NCI-H526 treated with DMSO at 0.1 percent for 48 hours (cell line): ENCODE data around the gene NDUFA11.

Experiments used
- DNase-seq: peaks from one replicate; lab custom pipeline; 2025; lab: John Stamatoyannopoulos, UW

NDUFA11 gene

GRCh38 chr19:5908773-5909442 is 5.3 kb upstream of the NDUFA11 start:
- DNase-seq = no peak

GRCh38 chr19:5907241-5907640 is 3.7 kb upstream of the NDUFA11 start:
- DNase-seq = no peak

- DNase-seq = no peak
Observed at GRCh38 chr19:5905114-5905778, 1.7 kb upstream of the NDUFA11 start.

- peak; percentile 98 for DNase-seq
Observed at GRCh38 chr19:5904352-5905113, 943 bp upstream of the NDUFA11 start, which contains the start of gene VMAC. TSS of gene VMAC (plus strand) at chr19:5904872. CDS start at chr19:5904891, 19 bp downstream.

GRCh38 chr19:5903056-5903623 is 450 bp downstream of the NDUFA11 start:
- no peak for DNase-seq

- no peak for DNase-seq
Observed at GRCh38 chr19:5900976-5901375, 2.6 kb downstream of the NDUFA11 start.

- no peak for DNase-seq
Observed at GRCh38 chr19:5899728-5900526, 3.7 kb downstream of the NDUFA11 start.

GRCh38 chr19:5897189-5897969 is 6.2 kb downstream of the NDUFA11 start:
- no peak for DNase-seq

- no peak for DNase-seq
Observed at GRCh38 chr19:5896365-5897076, 7.1 kb downstream of the NDUFA11 start.

- no peak for DNase-seq
Observed at GRCh38 chr19:5895890-5896289, 7.7 kb downstream of the NDUFA11 start.

- no peak for DNase-seq
Observed at GRCh38 chr19:5895409-5895808, 8.2 kb downstream of the NDUFA11 start.

GRCh38 chr19:5894704-5895349 is 8.8 kb downstream of the NDUFA11 start:
- DNase-seq = no peak

GRCh38 chr19:5893907-5894703 is 9.5 kb downstream of the NDUFA11 start:
- no peak for DNase-seq

GRCh38 chr19:5893296-5893903 is 10.2 kb downstream of the NDUFA11 start:
- no peak for DNase-seq

- DNase-seq = no peak
Observed at GRCh38 chr19:5892772-5893275, 10.8 kb downstream of the NDUFA11 start.

- DNase-seq = no peak
Observed at GRCh38 chr19:5891938-5892771, 11.4 kb downstream of the NDUFA11 start.

GRCh38 chr19:5891572-5891937 is 12.0 kb downstream of the NDUFA11 start:
- DNase-seq = no peak
